SU-DHL-6 (cell line): ENCODE results near the gene NAGPA.

Experiments used
- H2AFZ ChIP-seq: fragments of 200-600 bp; sonication (generic); 2 replicates; pipeline ENCODE4 v1.6.1; 2014; ENCODE audit warnings: low read depth, mild to moderate bottlenecking, moderate library complexity, mixed read lengths, antibody characterized with exemption, low read length; ENCODE audit not compliant: severe bottlenecking
- H3F3A ChIP-seq: fragments of 200-600 bp; shearing (Covaris generic); 2 replicates; pipeline ENCODE4 v1.6.0; 2016; ENCODE audit warnings: antibody characterized with exemption, mild to moderate bottlenecking; ENCODE audit not compliant: insufficient read depth
- H3K27ac ChIP-seq: fragments of 200-600 bp; sonication (generic); 2 replicates; pipeline ENCODE4 v1.5.1; 2016; ENCODE audit warnings: low read depth, mild to moderate bottlenecking, low read length, moderate library complexity, mixed read lengths
- H3K27me3 ChIP-seq: fragments of 200-600 bp; sonication (generic), shearing (Covaris generic); 2 replicates; pipeline ENCODE4 v1.6.0; 2014; ENCODE audit warnings: mild to moderate bottlenecking, low read length
- H3K36me3 ChIP-seq: fragments of 200-600 bp; sonication (generic); 2 replicates; pipeline ENCODE4 v1.6.1; 2014; ENCODE audit warnings: mild to moderate bottlenecking, low read length, mixed read lengths
- H3K4me2 ChIP-seq: fragments of 300-600, 200-600 bp; shearing (Covaris generic), sonication (generic); 2 replicates; pipeline ENCODE4 v1.6.0; 2014; ENCODE audit warnings: low read length, low read depth, mild to moderate bottlenecking; ENCODE audit not compliant: poor library complexity, severe bottlenecking
- H3K4me3 ChIP-seq: fragments of 200-600 bp; sonication (generic); 2 replicates; pipeline ENCODE4 v1.5.1; 2014; ENCODE audit warnings: antibody characterized with exemption, low read length, mild to moderate bottlenecking, mixed read lengths; ENCODE audit not compliant: insufficient read depth, poor library complexity, severe bottlenecking
- H3K79me2 ChIP-seq: fragments of 200-600 bp; sonication (generic); 2 replicates; pipeline ENCODE4 v1.6.1; 2014; ENCODE audit warnings: mild to moderate bottlenecking, low read length, moderate library complexity; ENCODE audit not compliant: insufficient read depth
- H3K9ac ChIP-seq: fragments of 200-600 bp; sonication (generic); 2 replicates; pipeline ENCODE4 v1.7.0; 2014; ENCODE audit warnings: mild to moderate bottlenecking, low read length
- H3K9me2 ChIP-seq: fragments of 200-600 bp; sonication (generic); replicated peaks from 2 replicates; pipeline ENCODE4 v1.6.1; 2014; ENCODE audit warnings: low read length; ENCODE audit not compliant: insufficient read depth
- H3K9me3 ChIP-seq: fragments of 200-600 bp; sonication (generic); 2 replicates; pipeline ENCODE4 v1.6.1; 2014; ENCODE audit warnings: low read length, mixed read lengths; ENCODE audit not compliant: insufficient read depth
- H4K20me1 ChIP-seq: fragments of 200-600 bp; sonication (generic); 2 replicates; pipeline ENCODE4 v1.6.1; 2014; ENCODE audit warnings: low read depth, mild to moderate bottlenecking, antibody characterized with exemption, low read length, moderate library complexity, mixed read lengths
- EZH2phosphoT487 ChIP-seq: fragments of 200-600 bp; sonication (generic), shearing (Covaris generic); conservative IDR thresholded peaks from 2 replicates; pipeline ENCODE4 v1.6.1; 2018; ENCODE audit warnings: mild to moderate bottlenecking, antibody characterized with exemption, low read length, moderate library complexity, mixed read lengths
- TF ChIP-seq, protein P1 (sequence below): fragments of 200-600 bp; sonication (generic); IDR thresholded peaks from one replicate; pipeline ENCODE4 v1.5.1; 2017; ENCODE audit warnings: antibody characterized with exemption, mild to moderate bottlenecking, low read length, moderate library complexity; ENCODE audit not compliant: insufficient read depth, poor library complexity, severe bottlenecking

The NAGPA gene

GRCh38 chr16:5022521-5022920 lies 11.2 kb downstream of the NAGPA start:
- H3K27me3 ChIP-seq: no peaks in the 10 kb centered on the region
- H3K27ac ChIP-seq: no peak overlapping the region
- no peaks in the 10 kb centered on the region for H3K9me2 ChIP-seq
- H4K20me1 ChIP-seq: no peaks in the 10 kb centered on the region
- no peak overlapping the region for H3K4me3 ChIP-seq
- no peaks in the 10 kb centered on the region for H3F3A ChIP-seq
- no peaks in the 10 kb centered on the region for H3K79me2 ChIP-seq
- H2AFZ ChIP-seq: no peak overlapping the region
- no peak overlapping the region for H3K4me2 ChIP-seq
- no peak overlapping the region for H3K9ac ChIP-seq
- no peaks in the 10 kb centered on the region for H3K9me3 ChIP-seq
- no peaks in the 10 kb centered on the region for H3K36me3 ChIP-seq
- TF ChIP-seq EZH2phosphoT487: no peak

- TF ChIP-seq, protein P1, sequence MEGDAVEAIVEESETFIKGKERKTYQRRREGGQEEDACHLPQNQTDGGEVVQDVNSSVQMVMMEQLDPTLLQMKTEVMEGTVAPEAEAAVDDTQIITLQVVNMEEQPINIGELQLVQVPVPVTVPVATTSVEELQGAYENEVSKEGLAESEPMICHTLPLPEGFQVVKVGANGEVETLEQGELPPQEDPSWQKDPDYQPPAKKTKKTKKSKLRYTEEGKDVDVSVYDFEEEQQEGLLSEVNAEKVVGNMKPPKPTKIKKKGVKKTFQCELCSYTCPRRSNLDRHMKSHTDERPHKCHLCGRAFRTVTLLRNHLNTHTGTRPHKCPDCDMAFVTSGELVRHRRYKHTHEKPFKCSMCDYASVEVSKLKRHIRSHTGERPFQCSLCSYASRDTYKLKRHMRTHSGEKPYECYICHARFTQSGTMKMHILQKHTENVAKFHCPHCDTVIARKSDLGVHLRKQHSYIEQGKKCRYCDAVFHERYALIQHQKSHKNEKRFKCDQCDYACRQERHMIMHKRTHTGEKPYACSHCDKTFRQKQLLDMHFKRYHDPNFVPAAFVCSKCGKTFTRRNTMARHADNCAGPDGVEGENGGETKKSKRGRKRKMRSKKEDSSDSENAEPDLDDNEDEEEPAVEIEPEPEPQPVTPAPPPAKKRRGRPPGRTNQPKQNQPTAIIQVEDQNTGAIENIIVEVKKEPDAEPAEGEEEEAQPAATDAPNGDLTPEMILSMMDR: no peak
- no peak for TF ChIP-seq EZH2phosphoT487
- no peaks in the 10 kb centered on the region for H3K36me3 ChIP-seq
Observed at GRCh38 chr16:5020551-5020950, 13.2 kb downstream of the NAGPA start.

DNA sequence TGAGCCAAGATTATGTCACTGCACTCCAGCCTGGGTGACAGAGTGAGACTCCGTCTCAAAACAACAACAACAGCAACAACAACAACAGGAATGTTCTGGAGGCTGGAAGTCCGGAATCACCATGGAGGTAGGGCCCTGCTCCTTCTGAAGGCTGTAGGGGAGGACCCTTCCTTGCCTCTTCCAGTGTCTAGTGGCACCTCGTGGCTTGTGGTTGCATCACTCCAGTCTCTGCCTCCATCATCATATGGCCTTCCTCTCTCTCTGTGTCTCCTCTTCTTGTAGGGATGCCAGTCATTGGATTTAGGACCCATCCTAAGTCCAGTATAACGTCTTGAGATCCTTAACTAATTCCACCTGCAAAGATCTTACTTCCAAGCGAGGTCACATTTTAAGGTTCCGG lies 14.0 kb downstream of the NAGPA start:
- Histone ChIP-seq H3K79me2 (no peaks in the 10 kb centered on the region), H3K27me3 (no peaks in the 10 kb centered on the region), H4K20me1 (no peaks in the 10 kb centered on the region), H3K27ac (no peak overlapping the region), H2AFZ (no peak overlapping the region), H3K36me3 (no peaks in the 10 kb centered on the region), H3K4me2 (no peak overlapping the region), H3K9me3 (no peaks in the 10 kb centered on the region), H3F3A (no peaks in the 10 kb centered on the region), H3K9ac (no peak overlapping the region), H3K4me3 (no peak overlapping the region), H3K9me2 (no peaks in the 10 kb centered on the region)
- TF ChIP-seq, protein P1: no peak
- no peak for TF ChIP-seq EZH2phosphoT487

More at GRCh38 chr16:5020551-5020950, 13.2 kb downstream of the NAGPA start:
- Histone ChIP-seq H3K27ac (no peak overlapping the region), H3F3A (no peaks in the 10 kb centered on the region), H3K79me2 (no peaks in the 10 kb centered on the region), H3K9me2 (no peaks in the 10 kb centered on the region), H3K4me2 (no peak overlapping the region), H4K20me1 (no peaks in the 10 kb centered on the region), H3K4me3 (no peak overlapping the region), H3K27me3 (no peaks in the 10 kb centered on the region), H3K9ac (no peak overlapping the region), H3K9me3 (no peaks in the 10 kb centered on the region), H2AFZ (no peak overlapping the region)

DNA sequence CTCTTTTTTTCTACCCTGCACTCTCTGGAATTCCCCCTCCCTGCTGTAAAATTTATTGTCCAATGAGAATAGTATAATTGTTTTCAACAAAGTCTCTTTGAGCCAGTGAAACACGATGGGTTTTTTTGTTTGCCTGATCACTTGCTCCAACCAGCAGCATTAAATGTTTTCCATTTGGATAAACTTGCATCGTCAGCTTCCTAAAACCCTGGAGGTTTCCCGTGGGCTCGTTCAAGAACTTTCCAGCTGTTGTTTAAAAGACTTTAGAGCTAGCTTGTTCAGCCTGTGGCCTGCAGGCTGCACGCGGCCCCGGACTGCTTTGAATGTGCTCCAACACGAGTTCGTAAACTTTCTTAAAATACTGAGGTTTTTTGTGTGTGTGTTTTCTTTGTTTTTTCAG lies 14.9 kb downstream of the NAGPA start:
- no peak overlapping the region for H3K27ac ChIP-seq
- TF ChIP-seq EZH2phosphoT487: no peak
- TF ChIP-seq, protein P1: no peak
- H3K36me3 ChIP-seq: no peaks in the 10 kb centered on the region
- no peaks in the 10 kb centered on the region for H3F3A ChIP-seq
- H3K27me3 ChIP-seq: no peaks in the 10 kb centered on the region
- H2AFZ ChIP-seq: no peak overlapping the region
- H3K79me2 ChIP-seq: no peaks in the 10 kb centered on the region
- H3K9ac ChIP-seq: no peak overlapping the region
- H3K9me3 ChIP-seq: no peaks in the 10 kb centered on the region
- H3K9me2 ChIP-seq: no peaks in the 10 kb centered on the region
- no peak overlapping the region for H3K4me2 ChIP-seq
- H4K20me1 ChIP-seq: no peaks in the 10 kb centered on the region
- H3K4me3 ChIP-seq: no peak overlapping the region
